Activated CD4-positive, alpha-beta memory T cell treated with anti-CD3 and anti-CD28 coated beads for 36 hours (primary cell): Measurements from ENCODE around the gene TYW1. TPM values are rescaled to one million over a fixed set of nuclear protein-coding genes. Genes with fewer than 3 reads are reported as not detected.
A peak's percentile ranks its signal among the peaks of the same experiment; 100 is the strongest.
"Not testable (repeated sequence)": the region's sequence is repeated elsewhere in the genome, so short reads cannot be mapped to it uniquely, and the experiment has no call there.

ENCODE experiments used
- CTCF ChIA-PET: fragments of 350-600 bp; sonication (Branson Sonifier 250); formaldehyde crosslinking; loops from one replicate; lab custom pipeline; 2021; ENCODE audit warnings: antibody characterized with exemption, inconsistent platforms; lab: Charles Lee
- POLR2A ChIA-PET: fragments of 350-600 bp; sonication (Branson Sonifier 250); formaldehyde crosslinking; loops from one replicate; lab custom pipeline; 2021; ENCODE audit warnings: antibody characterized with exemption; lab: Charles Lee
- DNase-seq: peaks from one replicate; pipeline ENCODE4 v3.0.0-alpha.2; 2020
- H3K27ac Mint-ChIP-seq: one replicate; pipeline ENCODE4 v1.8.0; 2021; ENCODE audit warnings: mixed read lengths
- H3K27me3 Mint-ChIP-seq: one replicate; pipeline ENCODE4 v1.8.0; 2021; ENCODE audit warnings: mixed read lengths
- H3K36me3 Mint-ChIP-seq: one replicate; pipeline ENCODE4 v1.8.0; 2021; ENCODE audit warnings: mixed read lengths
- H3K4me1 Mint-ChIP-seq: one replicate; pipeline ENCODE4 v1.8.0; 2021; ENCODE audit warnings: low read depth, mixed read lengths
- H3K4me3 Mint-ChIP-seq: one replicate; pipeline ENCODE4 v1.8.0; 2021; ENCODE audit warnings: mild to moderate bottlenecking, mixed read lengths
- H3K9me3 Mint-ChIP-seq: one replicate; pipeline ENCODE4 v1.8.0; 2021; ENCODE audit warnings: mixed read lengths
- intact Hi-C: fragments of 100-400 bp; cut with micrococcal nuclease; formaldehyde crosslinking; loops from one replicate; pipeline ENCODE4 v1.15.1; 2023
- total RNA-seq, 2 experiments: library from RNA; stranded (reverse); gene quantifications; one replicate each; pipeline ENCODE4 v1.2.3, GENCODE V29; 2021

The TYW1 gene
- total RNA-seq, 2 experiments from 2014 or later: 15.0 to 16.4 TPM

DNA sequence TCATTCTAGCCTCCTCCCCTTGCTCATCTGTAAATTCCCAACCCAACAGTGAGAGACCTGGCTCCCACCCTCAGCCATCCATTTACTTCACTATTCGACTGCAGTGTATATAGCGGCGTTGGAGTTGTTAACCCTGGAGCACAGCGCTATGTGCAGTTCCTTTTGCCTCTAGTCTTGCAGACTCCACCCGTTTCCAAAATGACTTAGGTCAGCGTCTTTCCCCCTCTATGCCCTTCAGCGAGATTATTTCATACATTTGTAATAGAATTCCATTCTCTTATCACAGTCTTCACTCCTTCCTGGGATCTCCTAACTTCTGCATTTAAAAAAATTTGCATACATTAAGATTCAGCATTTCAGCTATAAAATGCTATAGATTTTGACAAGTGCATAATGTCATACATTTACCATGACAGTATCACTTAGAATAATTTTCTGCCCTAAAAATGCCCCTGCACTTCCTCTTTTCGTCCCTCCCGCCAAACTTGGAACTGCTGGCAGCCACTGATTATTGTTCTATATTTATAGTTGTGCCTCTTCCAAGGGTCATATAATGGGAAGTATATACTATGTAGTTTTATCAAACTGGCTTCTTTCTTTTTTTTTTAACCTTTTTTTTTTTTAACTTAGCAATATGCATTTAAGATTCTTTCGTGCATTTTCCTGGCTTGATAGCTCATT lies 215.2 kb downstream of the TYW1 start:
- intact Hi-C loops, H3K27me3 Mint-ChIP-seq, H3K4me1 Mint-ChIP-seq, H3K27ac Mint-ChIP-seq, H3K4me3 Mint-ChIP-seq, DNase-seq, POLR2A ChIA-PET, CTCF ChIA-PET, H3K9me3 Mint-ChIP-seq: not testable (repeated sequence)
- H3K36me3 Mint-ChIP-seq: peaks cover 37% of the 10 kb centered on the region

DNA sequence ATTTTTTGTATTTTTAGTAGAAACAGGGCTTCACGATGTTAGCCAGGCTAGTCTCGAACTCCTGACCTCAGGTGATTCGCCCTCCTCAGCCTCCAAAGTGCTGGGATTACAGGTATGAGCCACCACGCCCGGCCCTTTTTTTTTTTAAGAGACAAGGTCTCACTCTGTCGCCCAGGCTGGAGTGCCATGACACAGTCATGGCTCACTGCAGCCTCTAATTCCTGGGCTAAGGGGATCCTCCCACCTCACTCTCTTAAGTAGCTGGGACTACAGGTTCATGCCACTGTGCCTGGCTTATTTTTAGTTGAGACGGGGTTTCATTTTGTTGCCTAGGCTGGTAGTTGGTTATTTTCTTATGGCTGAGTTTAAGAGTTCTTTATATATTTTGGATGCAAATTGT lies 216.4 kb downstream of the TYW1 start:
- H3K4me3 Mint-ChIP-seq, H3K4me1 Mint-ChIP-seq, DNase-seq, intact Hi-C loops, H3K9me3 Mint-ChIP-seq, H3K27me3 Mint-ChIP-seq, CTCF ChIA-PET, POLR2A ChIA-PET, H3K27ac Mint-ChIP-seq: not testable (repeated sequence)
- peaks cover 31% of the 10 kb centered on the region for H3K36me3 Mint-ChIP-seq

DNA sequence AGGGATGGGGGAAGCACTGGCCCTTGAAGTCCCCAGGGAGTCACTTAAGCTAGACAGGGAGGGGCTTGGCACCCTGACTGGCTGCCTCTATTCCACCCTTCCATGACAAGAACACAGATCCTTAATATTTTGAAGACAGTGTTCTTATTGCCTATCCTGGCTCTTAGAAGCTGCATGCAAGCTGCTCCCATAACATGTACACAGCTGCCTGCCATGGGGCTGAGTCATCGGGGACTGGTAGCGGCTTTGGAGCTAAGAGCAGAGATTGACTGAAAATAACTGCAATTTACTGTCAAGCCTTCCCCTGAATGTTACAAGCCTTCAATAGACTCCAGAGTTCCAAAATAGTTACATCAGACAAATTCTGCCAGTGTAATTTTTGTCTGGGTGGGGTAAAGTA lies 226.9 kb downstream of the TYW1 start:
- H3K36me3 Mint-ChIP-seq: peaks cover 24% of the 10 kb centered on the region
- DNase-seq, H3K27me3 Mint-ChIP-seq, H3K4me3 Mint-ChIP-seq, CTCF ChIA-PET, POLR2A ChIA-PET, intact Hi-C loops, H3K27ac Mint-ChIP-seq: not testable (repeated sequence)
- peaks cover 10% of the 10 kb centered on the region for H3K4me1 Mint-ChIP-seq
- H3K9me3 Mint-ChIP-seq: peaks cover 13% of the 10 kb centered on the region

DNA sequence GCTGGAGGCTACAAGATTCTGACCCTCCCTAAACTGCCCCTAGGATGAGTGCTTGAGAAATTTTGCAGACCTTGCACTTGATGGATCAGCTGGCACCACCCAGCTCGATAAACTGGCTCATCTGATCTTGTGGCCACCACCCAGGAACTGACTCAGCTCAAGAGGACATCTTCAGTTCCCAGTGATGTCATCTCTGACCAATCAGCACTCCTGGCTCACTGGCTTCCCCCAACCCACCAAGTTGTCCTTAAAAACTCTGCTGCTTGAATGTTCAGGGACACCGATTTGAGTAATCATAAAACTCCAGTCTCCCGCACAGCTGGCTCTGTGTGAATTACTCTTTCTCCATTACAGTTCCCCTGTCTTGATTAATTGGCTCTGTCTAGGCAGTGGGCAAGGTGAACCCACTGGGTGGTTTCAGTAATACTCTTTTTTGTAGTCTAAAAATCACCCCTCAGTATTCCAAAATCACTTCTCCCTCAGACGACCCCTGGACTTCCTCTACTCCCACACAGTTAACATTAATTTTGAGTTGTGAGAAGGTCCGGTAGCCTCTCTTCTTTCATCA lies 229.8 kb downstream of the TYW1 start:
- CTCF ChIA-PET, H3K4me3 Mint-ChIP-seq, H3K27ac Mint-ChIP-seq, H3K27me3 Mint-ChIP-seq, intact Hi-C loops, H3K4me1 Mint-ChIP-seq, POLR2A ChIA-PET: not testable (repeated sequence)
- DNase-seq: peak; percentile 63
- H3K9me3 Mint-ChIP-seq: peaks cover 10% of the 10 kb centered on the region
- peaks cover 28% of the 10 kb centered on the region for H3K36me3 Mint-ChIP-seq

DNA sequence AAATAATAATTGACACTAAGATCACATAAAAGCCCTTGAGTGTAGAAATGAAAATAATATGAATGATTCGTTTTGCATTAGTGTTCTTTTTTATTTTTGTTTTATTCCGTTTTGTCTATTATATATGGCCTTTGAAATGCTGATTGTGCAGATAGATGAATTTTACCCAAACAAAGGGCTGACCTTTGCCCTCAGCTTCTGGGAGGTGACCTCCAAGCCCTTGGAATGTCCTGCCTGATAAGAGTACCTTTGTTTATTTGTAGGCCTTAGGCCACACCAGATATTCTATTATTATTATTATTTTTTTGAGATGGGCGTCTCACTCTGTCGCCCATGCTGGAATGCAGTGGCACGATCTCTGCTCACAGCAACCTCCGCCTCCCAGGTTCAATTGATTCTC lies 230.3 kb downstream of the TYW1 start:
- DNase-seq, H3K4me1 Mint-ChIP-seq, POLR2A ChIA-PET, H3K4me3 Mint-ChIP-seq, intact Hi-C loops, H3K27ac Mint-ChIP-seq, CTCF ChIA-PET, H3K27me3 Mint-ChIP-seq: not testable (repeated sequence)
- H3K36me3 Mint-ChIP-seq: peaks cover 28% of the 10 kb centered on the region
- peaks cover 10% of the 10 kb centered on the region for H3K9me3 Mint-ChIP-seq

DNA sequence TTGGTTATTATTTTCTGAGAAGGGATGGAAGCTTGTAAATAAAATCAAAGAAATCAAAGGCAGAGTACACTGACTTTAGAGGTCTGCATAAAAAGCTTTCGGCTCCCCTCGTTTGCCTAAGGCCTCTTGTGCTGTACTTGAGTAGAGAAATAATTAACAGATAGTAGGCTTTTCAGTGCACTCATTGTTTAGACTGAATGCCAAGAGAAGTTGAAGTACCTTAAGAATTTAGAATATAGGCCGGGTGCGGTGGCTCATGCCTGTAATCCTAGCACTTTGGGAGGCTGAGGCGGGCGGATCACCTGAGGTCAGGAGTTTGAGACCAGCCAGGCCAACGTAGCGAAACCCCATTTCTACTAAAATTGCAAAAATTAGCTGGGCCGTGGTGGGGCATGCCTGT lies 232.4 kb downstream of the TYW1 start:
- H3K27ac Mint-ChIP-seq, intact Hi-C loops, CTCF ChIA-PET: not testable (repeated sequence)

DNA sequence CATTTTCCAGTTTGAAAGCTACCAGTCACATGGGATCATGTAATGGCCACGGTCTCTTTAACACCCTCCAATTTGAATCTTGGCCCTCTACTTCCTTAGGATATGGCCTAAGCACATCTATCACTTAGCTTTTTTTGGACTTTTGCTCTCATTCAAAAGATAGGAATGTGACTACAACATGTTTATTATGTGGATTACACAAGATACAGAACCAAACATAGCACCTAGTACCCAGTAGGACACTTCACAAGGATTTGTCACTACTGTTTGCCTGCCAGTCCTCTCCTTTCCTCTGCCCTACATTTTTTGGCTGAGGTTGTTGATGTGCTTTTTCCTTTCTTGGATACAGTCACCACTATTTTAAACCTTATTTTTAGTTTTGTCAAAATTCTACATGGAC lies 233.4 kb downstream of the TYW1 start:
- H3K36me3 Mint-ChIP-seq: peaks cover 15% of the 10 kb centered on the region
- H3K4me3 Mint-ChIP-seq, H3K4me1 Mint-ChIP-seq, H3K9me3 Mint-ChIP-seq, H3K27me3 Mint-ChIP-seq, POLR2A ChIA-PET, DNase-seq, CTCF ChIA-PET, intact Hi-C loops, H3K27ac Mint-ChIP-seq: not testable (repeated sequence)

More for the DNA sequence above, 232.4 kb downstream of the TYW1 start:
- H3K9me3 Mint-ChIP-seq, DNase-seq, H3K27me3 Mint-ChIP-seq, POLR2A ChIA-PET, H3K4me3 Mint-ChIP-seq, H3K4me1 Mint-ChIP-seq: not testable (repeated sequence)
- H3K36me3 Mint-ChIP-seq: peaks cover 18% of the 10 kb centered on the region

DNA sequence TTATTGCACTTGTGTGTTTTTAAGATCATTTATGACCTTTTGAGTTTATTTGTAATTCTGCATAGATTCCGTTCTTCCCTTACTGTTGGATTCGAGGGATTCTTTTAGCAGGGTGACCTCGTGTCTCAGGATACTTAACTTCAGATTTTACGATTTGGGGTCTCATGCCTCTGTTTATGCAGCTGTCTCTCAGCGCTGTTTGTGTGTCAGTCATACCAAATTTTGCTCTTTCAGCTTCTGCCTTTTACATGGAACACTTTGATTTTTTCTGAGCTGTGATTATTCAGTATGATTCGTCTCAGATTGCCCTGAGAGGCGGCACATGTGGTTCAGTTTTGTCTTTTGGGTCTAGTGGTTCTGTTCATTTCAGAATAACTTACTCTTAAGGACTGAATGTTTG lies 236.9 kb downstream of the TYW1 start:
- CTCF ChIA-PET, H3K4me3 Mint-ChIP-seq, DNase-seq, H3K27me3 Mint-ChIP-seq, H3K9me3 Mint-ChIP-seq, POLR2A ChIA-PET, intact Hi-C loops, H3K27ac Mint-ChIP-seq, H3K4me1 Mint-ChIP-seq: not testable (repeated sequence)
- H3K36me3 Mint-ChIP-seq: peaks cover 14% of the 10 kb centered on the region

DNA sequence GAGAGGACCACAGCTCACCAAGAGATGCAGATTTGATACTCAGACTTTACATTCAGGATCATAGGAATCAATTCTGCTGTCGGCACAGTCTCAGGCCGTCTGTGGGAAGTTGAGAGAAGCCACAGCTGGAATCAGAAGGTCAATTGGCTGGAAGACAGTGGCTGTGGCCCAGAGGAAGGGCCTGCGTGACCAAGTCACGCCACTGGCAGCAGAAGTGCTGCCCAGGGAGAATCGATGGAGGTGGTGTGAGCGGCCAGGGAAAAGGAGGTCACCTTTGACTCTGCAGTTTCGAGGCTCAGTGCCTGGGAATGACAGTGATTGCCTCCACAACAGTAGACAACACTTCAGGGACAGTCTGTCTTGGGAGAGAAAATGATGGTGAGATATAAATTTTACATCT lies 239.6 kb downstream of the TYW1 start:
- intact Hi-C loops, H3K9me3 Mint-ChIP-seq, H3K4me3 Mint-ChIP-seq, H3K27me3 Mint-ChIP-seq, H3K4me1 Mint-ChIP-seq, DNase-seq, POLR2A ChIA-PET, H3K36me3 Mint-ChIP-seq: not testable (repeated sequence)
- H3K27ac Mint-ChIP-seq: peak overlapping the region; percentile 18
- CTCF ChIA-PET: interaction anchor here (0.7 kb wide), 1 partner anchor 19 kb away, joined by 3 read pairs; no protein-coding TSS in a partner anchor

DNA sequence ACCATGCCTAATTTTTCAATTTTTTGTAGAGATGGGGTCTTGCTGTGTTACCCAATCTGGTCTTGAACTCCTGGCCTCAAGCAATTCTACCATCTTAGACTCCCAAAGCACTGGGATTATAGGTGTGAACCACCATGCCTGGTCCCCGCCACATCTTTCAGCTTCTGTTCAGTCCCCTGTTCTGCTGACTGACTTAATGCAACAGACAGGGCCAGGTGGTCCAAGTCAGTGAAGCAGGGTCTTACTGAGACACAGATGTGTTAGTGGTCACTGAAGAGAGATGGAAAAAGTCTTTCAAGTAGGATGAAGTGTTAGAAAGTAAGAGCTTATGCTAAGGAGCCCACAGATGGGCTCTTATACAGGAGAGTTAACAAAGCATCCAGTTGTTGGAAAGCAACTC lies 246.2 kb downstream of the TYW1 start:
- H3K36me3 Mint-ChIP-seq, H3K27me3 Mint-ChIP-seq, CTCF ChIA-PET, H3K4me3 Mint-ChIP-seq, H3K4me1 Mint-ChIP-seq, intact Hi-C loops, DNase-seq, H3K27ac Mint-ChIP-seq, POLR2A ChIA-PET, H3K9me3 Mint-ChIP-seq: not testable (repeated sequence)

DNA sequence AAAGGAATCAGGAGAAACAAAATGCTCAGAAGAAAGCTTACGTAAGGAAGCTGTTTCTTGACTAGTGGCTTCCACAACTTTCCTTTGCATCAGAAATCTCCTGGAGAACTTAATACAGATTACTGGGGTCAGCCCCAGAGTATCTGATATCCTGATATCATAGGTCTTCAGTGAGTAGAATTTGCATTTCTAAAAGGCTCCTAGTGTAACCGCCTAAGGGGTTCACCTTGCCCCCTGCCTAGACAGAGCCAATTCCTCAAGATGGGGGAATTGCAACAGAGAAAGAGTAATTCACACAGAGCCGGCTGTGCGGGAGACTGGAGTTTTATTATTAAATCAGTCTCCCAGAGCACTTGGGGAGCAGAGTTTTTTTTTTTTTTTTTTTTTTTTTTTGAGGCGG lies 251.7 kb downstream of the TYW1 start:
- POLR2A ChIA-PET, CTCF ChIA-PET: not testable (repeated sequence)
- peaks cover 12% of the 10 kb centered on the region for H3K9me3 Mint-ChIP-seq

DNA sequence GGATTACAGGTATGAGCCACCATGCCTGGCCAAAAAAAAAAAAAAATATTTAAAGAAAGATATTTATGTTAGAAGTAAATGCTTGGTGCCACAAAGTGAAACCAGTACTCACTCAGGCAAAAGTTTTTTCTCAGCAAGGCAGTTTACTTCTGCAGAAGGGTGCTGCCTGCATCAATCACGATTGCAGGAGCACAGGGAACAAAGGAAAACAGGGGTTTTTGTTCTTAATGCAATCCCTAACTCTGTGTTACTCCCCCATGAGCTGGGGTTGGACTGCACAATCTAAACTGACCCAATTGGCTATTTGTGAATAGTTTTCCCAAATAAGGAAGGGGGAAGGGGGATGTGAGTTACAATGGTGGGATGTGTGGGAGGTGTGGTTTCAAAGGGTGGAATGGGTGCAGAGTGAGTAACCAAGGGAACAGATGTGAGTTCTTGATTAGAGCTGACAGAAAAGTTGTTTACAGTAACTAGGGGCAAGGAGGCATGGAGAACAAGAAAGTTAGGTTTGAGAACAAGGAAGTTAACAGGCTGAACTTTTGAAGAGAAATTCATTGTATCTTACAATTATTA lies 255.4 kb downstream of the TYW1 start:
- no peak overlapping the region for H3K4me3 Mint-ChIP-seq
- peaks cover 3% of the 10 kb centered on the region for H3K4me1 Mint-ChIP-seq
- no peaks in the 10 kb centered on the region for H3K27me3 Mint-ChIP-seq
- no peak for DNase-seq
- peaks cover 11% of the 10 kb centered on the region for H3K9me3 Mint-ChIP-seq
- CTCF ChIA-PET: no interaction called here
- H3K36me3 Mint-ChIP-seq: peaks cover 20% of the 10 kb centered on the region
- POLR2A ChIA-PET: no interaction called here
- H3K27ac Mint-ChIP-seq: no peak overlapping the region
- intact Hi-C loops: no loop called here

More for the DNA sequence above, 251.7 kb downstream of the TYW1 start:
- H3K4me3 Mint-ChIP-seq, intact Hi-C loops, H3K27me3 Mint-ChIP-seq, H3K4me1 Mint-ChIP-seq, DNase-seq, H3K27ac Mint-ChIP-seq: not testable (repeated sequence)
- H3K36me3 Mint-ChIP-seq: peaks cover 18% of the 10 kb centered on the region

DNA sequence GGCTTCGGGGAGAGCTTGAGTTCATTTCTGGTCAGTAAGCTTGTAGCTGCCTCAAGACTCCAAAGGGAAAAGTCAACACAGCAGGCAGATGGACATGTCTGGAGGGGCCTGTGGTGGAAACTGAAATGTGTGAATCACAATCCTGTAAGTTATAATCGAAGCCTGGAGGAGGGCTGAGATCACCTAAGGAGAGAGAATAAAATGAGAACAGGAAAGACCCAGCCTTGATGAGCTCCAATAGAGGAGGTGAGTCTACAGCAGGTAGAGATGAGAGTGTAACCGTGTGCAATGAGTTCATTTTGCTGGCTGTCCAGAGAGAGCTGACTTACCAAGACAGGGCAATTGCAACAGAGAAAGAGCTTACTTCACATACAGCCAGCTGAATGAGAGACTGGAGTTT lies 258.4 kb downstream of the TYW1 start:
- CTCF ChIA-PET: not testable (repeated sequence)
- H3K36me3 Mint-ChIP-seq: peaks cover 16% of the 10 kb centered on the region

More for the DNA sequence above, 258.4 kb downstream of the TYW1 start:
- DNase-seq, H3K4me1 Mint-ChIP-seq, H3K4me3 Mint-ChIP-seq, H3K27me3 Mint-ChIP-seq, H3K27ac Mint-ChIP-seq, POLR2A ChIA-PET, intact Hi-C loops, H3K9me3 Mint-ChIP-seq: not testable (repeated sequence)
